NCI-H526 (cell line): ENCODE results near the gene INPP5A.

Experiments used
- DNase-seq, 2 experiments: peaks; one replicate each; lab custom pipeline; 2025; lab: John Stamatoyannopoulos, UW

INPP5A gene

GRCh38 chr10:132536877-132537683 is 507 bp upstream of the INPP5A start:
- DNase-seq: peak; percentile 88 to 98

GRCh38 chr10:132538031-132538789 is 623 bp downstream of the INPP5A start:
- no peak for DNase-seq

- no peak for DNase-seq
Measured at GRCh38 chr10:132538790-132539421, 1.3 kb downstream of the INPP5A start.

DNA sequence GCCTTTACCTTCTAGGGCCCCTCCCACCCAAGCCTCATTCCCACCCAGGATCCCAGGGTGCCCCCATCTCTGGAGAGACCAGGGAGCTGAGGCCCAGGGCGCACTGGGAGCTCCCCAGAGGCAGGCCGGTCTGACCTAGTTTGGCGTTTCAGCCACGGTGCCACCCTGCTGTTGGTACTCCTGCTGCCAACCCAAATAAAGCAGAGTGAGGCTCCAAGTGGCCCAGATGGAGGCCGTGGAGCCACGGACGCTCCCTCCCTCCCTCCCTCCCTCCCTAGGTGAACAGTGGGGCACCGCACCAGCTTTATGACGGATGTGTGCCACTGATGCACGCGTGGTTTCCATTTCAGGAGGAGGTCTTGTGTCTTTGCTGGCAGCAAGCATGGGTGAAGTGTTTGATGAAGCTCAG is 1.8 kb downstream of the INPP5A start:
- DNase-seq: no peak

DNA sequence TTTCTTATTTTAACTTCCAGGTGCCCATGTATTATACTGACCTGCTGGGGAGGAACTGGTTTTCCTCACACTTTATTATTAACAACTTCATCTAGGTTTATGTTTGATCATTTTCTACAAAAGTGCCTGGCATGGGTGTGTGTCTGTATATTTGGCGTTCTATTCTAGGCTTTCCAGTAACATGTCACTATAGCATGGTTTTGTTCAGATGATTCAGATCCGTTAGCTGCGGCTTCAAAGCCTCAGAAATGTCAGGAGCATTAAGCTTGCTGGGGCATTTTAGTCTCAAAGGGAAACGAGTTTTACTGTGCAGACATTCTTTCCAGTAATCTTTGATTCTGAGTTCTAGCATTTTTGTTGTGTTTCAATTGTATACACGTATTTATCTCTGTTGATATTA is 2.3 kb downstream of the INPP5A start:
- DNase-seq: no peak

- no peak for DNase-seq
Measured at GRCh38 chr10:132540456-132540855, 2.9 kb downstream of the INPP5A start.

DNA sequence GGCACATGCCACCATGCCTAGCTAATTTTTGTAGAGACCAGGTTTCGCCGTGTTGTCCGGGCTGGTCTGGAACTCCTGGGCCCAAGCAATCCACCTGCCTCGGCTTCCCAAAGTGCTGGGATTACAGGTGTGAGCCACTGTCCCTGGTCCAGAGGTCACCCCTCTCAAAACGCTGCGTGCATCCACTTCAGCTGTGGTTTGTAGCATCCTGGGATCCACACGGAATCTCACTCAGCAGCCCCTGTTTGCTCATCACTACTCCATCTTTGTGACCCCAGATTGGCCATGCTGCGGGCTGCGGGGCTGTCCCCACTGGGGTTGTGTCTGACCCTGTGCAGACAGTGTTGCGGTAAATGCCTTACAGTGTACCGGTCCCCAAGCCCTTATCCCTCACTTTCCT is 3.5 kb downstream of the INPP5A start:
- DNase-seq: no peak

GRCh38 chr10:132541601-132542011 is 4.0 kb downstream of the INPP5A start:
- peak in 1 of 2 experiments; percentile 26 for DNase-seq

DNA sequence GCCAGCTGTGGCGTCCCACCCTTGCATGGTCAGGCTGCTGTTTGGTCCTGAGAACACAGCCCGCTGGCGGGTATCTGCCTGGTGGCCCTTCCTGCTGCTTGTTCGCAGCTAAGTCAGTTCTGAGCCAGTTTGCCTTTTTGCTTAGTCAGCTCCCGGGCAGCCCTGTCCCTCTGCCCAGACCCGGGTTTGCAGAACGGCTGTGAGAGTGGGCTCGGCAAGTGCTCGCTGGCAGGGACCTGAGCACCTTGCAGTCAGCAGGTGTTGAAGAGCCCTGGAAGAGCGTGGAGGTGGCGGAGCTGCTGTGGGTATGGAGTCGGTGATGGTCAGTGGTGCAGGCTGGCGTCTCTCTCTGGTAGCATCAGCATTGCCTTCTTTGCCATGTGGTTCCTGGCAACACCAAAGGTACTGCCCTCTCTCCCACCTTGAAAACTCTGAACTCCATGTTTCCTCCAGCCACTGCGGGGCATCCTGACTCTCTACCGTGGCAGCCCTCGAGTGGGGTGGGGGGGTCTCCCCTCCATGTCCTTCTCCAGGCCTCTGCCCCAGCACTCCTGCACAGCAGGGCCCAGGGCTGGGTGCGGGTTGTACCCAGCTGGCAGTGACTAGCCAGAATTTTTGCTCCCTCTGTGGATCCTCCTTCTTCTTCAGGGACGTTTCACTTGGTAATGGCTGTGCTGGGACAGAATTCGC is 4.6 kb downstream of the INPP5A start:
- no peak for DNase-seq

DNA sequence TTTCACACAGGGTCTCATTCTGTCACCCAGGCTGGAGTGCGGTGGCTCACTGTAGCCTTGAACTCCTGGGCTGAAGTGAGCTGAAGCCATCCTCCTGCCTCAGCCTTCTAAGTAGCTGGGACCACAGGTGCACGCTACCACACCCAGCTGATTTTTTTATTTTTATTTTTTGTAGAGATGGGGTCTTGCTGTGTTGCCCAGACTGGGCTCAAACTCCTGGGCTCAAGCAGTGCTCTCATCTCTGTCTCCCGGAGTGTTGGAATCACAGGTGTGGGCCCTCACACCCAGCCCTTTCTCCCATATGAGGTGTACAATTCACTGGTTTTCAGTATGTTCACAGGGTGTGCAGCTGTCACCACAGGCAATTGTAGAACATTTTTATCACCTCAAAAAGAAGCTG is 5.2 kb downstream of the INPP5A start:
- no peak for DNase-seq

GRCh38 chr10:132543916-132544743 is 6.5 kb downstream of the INPP5A start:
- no peak for DNase-seq

GRCh38 chr10:132544744-132545658 is 7.4 kb downstream of the INPP5A start:
- no peak for DNase-seq

GRCh38 chr10:132545659-132546367 is 8.2 kb downstream of the INPP5A start:
- DNase-seq: no peak

GRCh38 chr10:132546567-132547420 is 9.2 kb downstream of the INPP5A start:
- peak in 1 of 2 experiments; percentile 59 for DNase-seq

DNA sequence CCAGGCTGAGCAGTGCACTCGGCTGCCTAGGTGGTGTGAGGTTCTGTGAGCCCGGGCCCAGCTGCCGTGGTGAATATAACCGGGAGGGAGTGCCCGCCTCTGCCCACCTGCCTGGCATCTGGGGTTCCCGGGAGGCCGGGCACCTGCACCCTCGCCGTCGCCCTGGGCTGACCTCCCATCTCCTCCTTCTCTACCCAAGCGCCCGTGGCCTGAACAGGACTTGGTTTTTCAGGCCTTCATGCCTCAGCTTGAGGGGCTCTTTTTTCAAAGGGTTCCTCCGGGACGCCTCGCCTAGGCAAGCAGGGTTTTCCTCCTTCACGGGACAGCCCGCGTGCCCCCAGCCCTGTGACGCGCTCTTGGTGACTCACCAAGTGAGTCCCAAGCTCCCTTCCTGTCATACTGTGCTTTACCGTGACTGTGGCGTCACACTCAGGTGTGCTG is 9.9 kb downstream of the INPP5A start:
- no peak for DNase-seq

GRCh38 chr10:132548106-132548823 is 10.7 kb downstream of the INPP5A start:
- DNase-seq: peak; percentile 17 to 84

- no peak for DNase-seq
Measured at GRCh38 chr10:132548869-132549268, 11.3 kb downstream of the INPP5A start.

DNA sequence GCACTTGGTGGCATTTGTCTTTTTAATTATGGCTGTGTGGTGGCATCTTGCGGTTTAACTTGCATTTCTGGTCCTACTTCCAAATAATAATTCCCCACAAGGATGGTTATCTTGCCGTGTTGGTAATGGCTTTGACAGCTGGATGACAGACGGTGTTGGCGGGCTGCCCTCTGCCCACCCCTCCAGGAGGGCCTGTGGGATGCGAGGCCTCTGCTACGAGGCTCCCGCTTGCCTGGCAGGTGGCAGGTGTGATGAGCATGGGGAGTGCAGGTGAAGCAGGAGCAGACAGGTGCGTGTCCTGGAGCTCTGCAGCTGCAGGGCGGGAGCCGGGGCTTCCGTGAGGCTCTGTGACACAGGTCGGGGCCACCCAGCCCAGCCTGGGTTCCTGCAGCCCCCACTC is 11.8 kb downstream of the INPP5A start:
- DNase-seq: peak; percentile 17 to 62
